GM12878 (cell line): ENCODE data around the gene ELAVL2. TPM values are rescaled to one million over a fixed set of nuclear protein-coding genes. Genes with fewer than 3 reads are reported as not detected.

Source experiments
- ATAC-seq: fragments of 200-7000 bp; cut with Tn5 transposase; 3 replicates; pipeline ENCODE4 v1.9.1; 2020; ENCODE audit warnings: mild to moderate bottlenecking, moderate library complexity
- BruUV-seq: library from RNA; stranded (reverse); fragments of 400-500 nt; replicated peaks from 2 replicates; lab custom pipeline; 2021; lab: Mats Ljungman, UMichigan
- CTCF ChIA-PET: fragments of 300-600 bp; sonication (Branson Sonifier 250); formaldehyde crosslinking; extraction: SDS; loops from one replicate; lab custom pipeline; 2021; ENCODE audit warnings: inconsistent platforms; lab: Yijun Ruan, JAX
- POLR2A ChIA-PET: fragments of 350-600 bp; formaldehyde crosslinking; extraction: SDS; loops from one replicate; lab custom pipeline; 2021; ENCODE audit warnings: inconsistent platforms; lab: Charles Lee
- RAD21 ChIA-PET: fragments of 300-600 bp; sonication (Branson Sonifier 250); formaldehyde crosslinking; loops from one replicate; lab custom pipeline; 2023; ENCODE audit warnings: antibody characterized with exemption; ENCODE audit not compliant: unreplicated experiment; lab: Charles Lee
- SMC1A ChIA-PET: fragments of 300-600 bp; sonication (Branson Sonifier 250); formaldehyde crosslinking; loops from one replicate; lab custom pipeline; 2023; ENCODE audit not compliant: unreplicated experiment, uncharacterized antibody; lab: Charles Lee
- DNase-seq: peaks from one replicate; pipeline ENCODE4 v3.0.0-alpha.2; 2011; ENCODE audit warnings: low read depth, low spot score
- FAIRE-seq: peaks from 3 replicates; lab custom pipeline; 2011; peaks lifted over from hg19 to GRCh38; lab: Jason Lieb, UNC
- H2AFZ ChIP-seq: 2 replicates; pipeline ENCODE4 v1.6.0; 2011; ENCODE audit warnings: low read depth, low read length, control low read depth; ENCODE audit not compliant: control insufficient read depth
- H3K27ac ChIP-seq: 2 replicates; pipeline ENCODE4 v1.5.1; 2011; ENCODE audit warnings: control low read depth; ENCODE audit not compliant: control insufficient read depth, insufficient read depth
- H3K27me3 ChIP-seq, 2 experiments: replicated peaks in 1 of 2; 2 replicates each; pipeline versions ENCODE4 v1.6.0 to v1.6.1; 2011; ENCODE audit warnings: low read length in 1 of 2; ENCODE audit not compliant: control insufficient read depth in 2 of 2, insufficient read depth in 2 of 2
- H3K36me3 ChIP-seq, 2 experiments: 2 replicates each; pipeline ENCODE4 v1.5.1; 2011; ENCODE audit warnings: low read length in 1 of 2; ENCODE audit not compliant: control insufficient read depth in 2 of 2, insufficient read depth in 2 of 2
- H3K4me1 ChIP-seq: 2 replicates; pipeline ENCODE4 v1.6.1; 2011; ENCODE audit warnings: mild to moderate bottlenecking, low read length, moderate library complexity, mixed read lengths; ENCODE audit not compliant: control insufficient read depth, insufficient read depth
- H3K4me2 ChIP-seq: 2 replicates; pipeline ENCODE4 v1.6.0; 2011; ENCODE audit warnings: control low read depth; ENCODE audit not compliant: control insufficient read depth, insufficient read depth
- H3K4me3 ChIP-seq: fragments of 200-600 bp; sonication (generic); 2 replicates; pipeline ENCODE4 v1.5.1; 2016
- H3K79me2 ChIP-seq: 2 replicates; pipeline ENCODE4 v1.6.0; 2011; ENCODE audit warnings: low read length; ENCODE audit not compliant: control insufficient read depth, insufficient read depth
- H3K9ac ChIP-seq: 2 replicates; pipeline ENCODE4 v1.8.0; 2011; ENCODE audit warnings: low read length, control low read depth, mixed read lengths; ENCODE audit not compliant: control insufficient read depth, insufficient read depth
- H3K9me3 ChIP-seq: replicated peaks from 3 replicates; pipeline ENCODE4 v1.5.1; 2011; ENCODE audit warnings: mild to moderate bottlenecking, low read length; ENCODE audit not compliant: control insufficient read depth, insufficient read depth
- H4K20me1 ChIP-seq: 2 replicates; pipeline ENCODE4 v1.6.0; 2011; ENCODE audit not compliant: control insufficient read depth, insufficient read depth
- CBFB ChIP-seq: IDR thresholded peaks from 2 replicates; pipeline ENCODE4 v1.6.1; 2016; ENCODE audit warnings: antibody characterized with exemption, low read depth
- MTA3 ChIP-seq: IDR thresholded peaks from 2 replicates; pipeline ENCODE4 v1.6.1; 2012; ENCODE audit warnings: low read length, inconsistent platforms, borderline replicate concordance
- NKRF ChIP-seq: fragments of 450-650 bp; conservative IDR thresholded peaks from 2 replicates; pipeline ENCODE4 v1.6.1; 2017; ENCODE audit warnings: mild to moderate bottlenecking, moderate library complexity
- SPI1 ChIP-seq: IDR thresholded peaks from 2 replicates; pipeline ENCODE4 v1.6.1; 2011; ENCODE audit warnings: low read depth, mild to moderate bottlenecking, low read length, moderate library complexity, borderline replicate concordance; ENCODE audit not compliant: insufficient read depth
- TCF3 ChIP-seq: IDR thresholded peaks from 2 replicates; pipeline ENCODE4 v1.6.1; 2012; ENCODE audit warnings: low read depth, mild to moderate bottlenecking, low read length, borderline replicate concordance; ENCODE audit not compliant: insufficient read depth
- WGBS: methylation state at CpG from one replicate; pipeline ENCODE4 v1.1.6; 2016; ENCODE audit warnings: low lambda C conversion rate; ENCODE audit not compliant: insufficient replicate concordance, insufficient coverage; ENCODE audit errors: missing lambda C conversion rate; 5-methylcytosine and 5-hydroxymethylcytosine counted together
- in situ Hi-C: fragments of 300-500 bp; cut with MboI; formaldehyde crosslinking; loops from 9 replicates; pipeline ENCODE4 v1.14.3; 2018; ENCODE audit warnings: mixed read lengths
- intact Hi-C: fragments of 100-400 bp; cut with micrococcal nuclease; formaldehyde crosslinking; loops from one replicate; pipeline ENCODE4 v1.14.2; 2022; ENCODE audit not compliant: unreplicated experiment
- polyA plus RNA-seq, 11 experiments: library from polyadenylated mRNA; depleted of rRNA in 4 of 11; unstranded in 6 of 11; stranded (reverse) in 5 of 11; fragments of >200 nt; fragmentation: Nextera tagmentation in 4 of 11; fragmentation: Illumina TruSeq in 1 of 11; extraction: Ambion mirVana in 4 of 11; extraction: Trizol in 1 of 11; gene quantifications; 1 replicate in 1 of 11; 2 replicates in 10 of 11; pipeline versions ENCODE4 v1.2.1 to v1.2.3, GENCODE V29; 2011 to 2016; ENCODE audit warnings: inconsistent platforms in 2 of 11, missing spikeins in 2 of 11, low read depth in 1 of 11
- total RNA-seq, 4 experiments: library from RNA; depleted of rRNA in 3 of 4; stranded (reverse); fragments of >200 nt in 3 of 4; fragmentation: Illumina TruSeq in 1 of 4; extraction: Trizol in 1 of 4; gene quantifications; 2 replicates each; pipeline versions ENCODE4 v1.2.1 to v1.2.3, GENCODE V29; 2013 to 2021

The ELAVL2 gene
- total and polyA plus RNA-seq, 10 of the 15 experiments (the other 5 are each of a cell fraction or from before 2014, with no cell fraction given) = 0.24 to 2.6 (median 0.76) TPM

GRCh38 chr9:23730364-23730763, 95.7 kb downstream of the ELAVL2 start:
- ChIA-PET RAD21 (no interaction called here), SMC1A (interaction anchor here (0.6 to 4.3 kb wide), 10 partner anchors 9 to 75 kb away, joined by 3 to 20 read pairs (median 4); no protein-coding TSS in a partner anchor), POLR2A (no interaction called here), CTCF (interaction anchor here (0.8 to 0.9 kb wide), 2 partner anchors 8 to 66 kb away, joined by 3 to 4 read pairs; no protein-coding TSS in a partner anchor)
- ATAC-seq (no peak), FAIRE-seq (no peak), DNase-seq (no peak)
- Histone ChIP-seq H3K27me3 (no peaks in the 10 kb centered on the region), H3K4me3 (no peak overlapping the region), H3K4me2 (no peak overlapping the region), H2AFZ (no peak overlapping the region), H3K4me1 (no peaks in the 10 kb centered on the region), H3K27ac (no peak overlapping the region), H3K9ac (no peak overlapping the region), H3K36me3 (no peaks in the 10 kb centered on the region), H3K79me2 (no peaks in the 10 kb centered on the region), H4K20me1 (no peaks in the 10 kb centered on the region), H3K9me3 (no peaks in the 10 kb centered on the region)
- TF ChIP-seq NKRF = no peak
- TF ChIP-seq SPI1 = no peak
- TF ChIP-seq CBFB = no peak
- no peak for TF ChIP-seq TCF3
- TF ChIP-seq MTA3 = no peak
- BruUV-seq = no TSS peak
- in situ Hi-C loops = no loop called here
- intact Hi-C loops = no loop called here
- WGBS = 5% methylated on average over 2 of the region's 2 CpGs
